A549 (cell line): ENCODE data around the gene RGL3.

ENCODE experiments used
- CBX8 ChIP-seq: fragments of 200-600 bp; sonication (generic); IDR thresholded peaks from 2 replicates; pipeline ENCODE4 v1.6.1; 2016
- CTCF ChIP-seq: fragments of >200 bp; sonication (Bioruptor Twin); formaldehyde crosslinking; IDR thresholded peaks from 3 replicates; pipeline ENCODE4 v1.5.1; 2016
- EP300 ChIP-seq, 2 experiments: fragments of >200 bp; sonication (Bioruptor Twin); formaldehyde crosslinking; IDR thresholded peaks; 2 replicates in 1 of 2; 3 replicates in 1 of 2; pipeline ENCODE4 v1.6.1; 2016 to 2017
- GATA3 ChIP-seq: IDR thresholded peaks from 2 replicates; pipeline ENCODE4 v1.6.1; 2012; ENCODE audit warnings: borderline replicate concordance
- JUNB ChIP-seq: fragments of >200 bp; sonication (Bioruptor Twin); formaldehyde crosslinking; IDR thresholded peaks from 2 replicates; pipeline ENCODE4 v1.6.1; 2016
- MYC ChIP-seq: IDR thresholded peaks from 2 replicates; pipeline ENCODE4 v1.6.1; 2012; ENCODE audit warnings: mild to moderate bottlenecking, inconsistent platforms, low read length, improper control_type of control experiment, borderline replicate concordance
- NPAS2 ChIP-seq: fragments of 250-450 bp; sonication (Bioruptor Pico); IDR thresholded peaks from 2 replicates; pipeline ENCODE4 v1.8.0; 2022; ENCODE audit warnings: mild to moderate bottlenecking, moderate library complexity, borderline replicate concordance
- RCOR1 ChIP-seq: fragments of 150-350 bp; IDR thresholded peaks from 2 replicates; pipeline ENCODE4 v1.6.1; 2014; ENCODE audit warnings: antibody characterized with exemption, low read length, low read depth
- REST ChIP-seq: fragments of 200-600 bp; sonication (generic); IDR thresholded peaks from 2 replicates; pipeline ENCODE4 v1.6.1; 2016; ENCODE audit warnings: antibody characterized with exemption, mild to moderate bottlenecking, moderate library complexity
- SMC3 ChIP-seq: fragments of >200 bp; sonication (Bioruptor Twin); formaldehyde crosslinking; IDR thresholded peaks from 3 replicates; pipeline ENCODE4 v1.6.1; 2018; ENCODE audit warnings: inconsistent platforms

DNA sequence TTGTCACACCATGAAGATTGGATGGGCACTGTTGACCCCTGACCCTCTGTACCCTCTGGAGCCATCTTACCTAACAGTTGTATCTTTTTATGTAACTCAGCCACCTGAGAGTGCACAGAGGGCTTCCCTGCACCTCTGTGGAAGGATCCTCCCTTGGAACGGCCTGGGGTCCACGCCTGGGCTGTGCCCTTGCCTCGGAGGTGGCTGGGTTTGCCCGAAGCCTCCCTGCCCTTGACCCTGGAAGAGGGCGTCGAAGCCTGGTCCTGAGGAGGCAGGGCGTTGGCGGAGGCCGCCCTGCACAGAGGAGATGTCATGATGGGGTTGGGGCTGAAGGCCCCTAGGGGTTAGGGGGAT is 15.6 kb upstream of the RGL3 start:
- no peak for TF ChIP-seq CTCF
- TF ChIP-seq NPAS2 (CRISPR knock-in tag) = no peak
- TF ChIP-seq MYC = no peak
- TF ChIP-seq REST = no peak
- no peak for TF ChIP-seq GATA3
- TF ChIP-seq RCOR1 = no peak
- no peak for TF ChIP-seq JUNB
- TF ChIP-seq CBX8 = no peak
- TF ChIP-seq EP300 (IDR thresholded peaks at IDR 0.05) = no peak
- TF ChIP-seq SMC3 = no peak
